Loucy (cell line): ENCODE measurements around the gene HIBCH.

Experiments used
- CTCF ChIP-seq: fragments of 200-600 bp; sonication (generic); conservative IDR thresholded peaks from 2 replicates; pipeline ENCODE4 v1.5.1; 2014; ENCODE audit warnings: mild to moderate bottlenecking, antibody characterized with exemption, low read length
- EZH2phosphoT487 ChIP-seq: fragments of 200-600 bp; IDR thresholded peaks from 2 replicates; pipeline ENCODE4 v1.6.1; 2018; ENCODE audit warnings: antibody characterized with exemption, mild to moderate bottlenecking, moderate library complexity, borderline replicate concordance

- no peak for TF ChIP-seq CTCF
- no peak for TF ChIP-seq EZH2phosphoT487
Measured at GRCh38 chr2:190173392-190173791, 146.2 kb downstream of the HIBCH start.
